Astrocyte of the spinal cord (primary cell): ENCODE results near the gene CYP2A7.
A peak's percentile ranks its signal among the peaks of the same experiment; 100 is the strongest.
"Not testable (repeated sequence)": the region's sequence is repeated elsewhere in the genome, so short reads cannot be mapped to it uniquely, and the experiment has no call there.

Experiments
- DNase-seq: peaks from one replicate; pipeline ENCODE4 v3.0.0; 2011; ENCODE audit warnings: low read depth, low spot score
- H3K4me3 ChIP-seq: 2 replicates; pipeline ENCODE4 v1.5.1; 2011; ENCODE audit warnings: low read depth, mild to moderate bottlenecking, low read length, moderate library complexity
- in situ Hi-C: cut with HindIII; loops from 2 replicates; pipeline ENCODE4 v1.10.0; 2017; ENCODE audit warnings: low sequenced_read_pairs
- TF ChIP-seq, protein P1 (sequence below): IDR thresholded peaks from 2 replicates; pipeline ENCODE4 v1.5.1; 2012; ENCODE audit warnings: low read depth, mild to moderate bottlenecking, low read length, inconsistent platforms

CYP2A7 gene

DNA sequence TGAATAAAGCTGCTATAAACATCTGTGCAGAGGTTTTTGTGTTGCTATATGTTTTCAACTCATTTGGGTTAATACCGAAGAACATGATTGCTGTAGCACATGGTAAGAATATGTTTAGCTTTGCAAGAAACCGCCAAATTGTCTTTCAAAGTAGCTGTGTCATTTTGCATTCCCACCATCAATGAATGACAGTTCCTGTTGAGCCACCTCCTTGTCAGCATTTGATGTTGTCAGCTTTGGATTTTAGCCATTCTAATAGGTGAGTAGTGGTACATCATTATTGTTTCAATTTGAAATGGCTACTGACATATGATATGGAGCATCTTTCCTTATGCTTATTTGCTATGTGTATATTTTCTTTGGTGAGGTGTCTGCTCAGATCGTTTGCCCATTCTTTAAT lies 40.0 kb downstream of the CYP2A7 start:
- H3K4me3 ChIP-seq, in situ Hi-C loops, DNase-seq: not testable (repeated sequence)

DNA sequence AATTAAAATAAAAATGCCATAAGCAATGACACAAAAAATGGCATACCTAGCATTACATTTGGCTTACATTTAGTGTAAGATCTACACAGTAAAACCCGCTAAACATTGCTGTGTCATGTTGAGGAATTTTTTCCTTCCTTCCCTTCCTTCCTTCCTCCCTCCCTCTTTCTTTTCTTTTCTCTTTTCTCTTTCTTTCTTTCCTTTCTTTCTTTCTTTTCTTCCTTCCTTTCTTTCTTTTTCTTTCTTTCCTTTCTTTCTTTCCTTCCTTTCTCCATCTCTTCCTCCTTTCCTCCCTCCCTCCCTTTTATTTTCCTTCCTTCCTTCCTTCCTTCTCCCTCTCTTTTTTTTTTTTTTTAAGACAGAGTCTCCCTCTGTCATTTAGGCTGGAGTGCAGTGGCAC lies 43.6 kb downstream of the CYP2A7 start:
- DNase-seq, in situ Hi-C loops, H3K4me3 ChIP-seq: not testable (repeated sequence)

DNA sequence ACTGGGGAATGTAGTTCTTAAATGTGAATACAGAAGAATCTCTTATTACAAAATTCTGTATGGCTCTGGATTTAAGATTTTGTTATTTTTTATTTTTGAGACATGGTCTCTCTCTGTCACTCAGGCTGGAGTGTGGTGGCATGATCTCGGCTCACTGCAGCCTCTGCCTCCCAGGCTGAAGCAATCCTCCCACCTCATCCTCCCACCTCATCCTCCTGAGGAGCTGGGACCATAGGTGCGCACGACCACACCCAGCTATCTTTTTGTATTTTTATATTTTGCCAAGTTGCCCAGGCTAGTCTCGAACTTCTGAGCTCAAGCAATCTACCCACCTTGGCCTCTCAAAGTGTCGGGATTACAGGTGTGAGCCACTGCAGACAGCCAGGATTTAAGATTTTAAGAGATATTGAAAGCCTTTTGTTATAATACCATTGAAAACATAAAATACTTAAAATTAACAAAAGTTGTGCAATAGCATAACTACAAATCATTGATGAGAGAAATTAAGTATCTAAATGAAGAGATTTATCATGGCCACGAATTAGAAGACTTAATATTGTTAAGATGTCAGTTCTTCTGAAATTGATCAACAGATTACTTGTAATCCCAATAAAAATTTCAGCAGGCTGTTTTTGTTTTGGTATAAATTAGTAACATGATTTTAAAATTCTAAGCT lies 45.1 kb downstream of the CYP2A7 start:
- DNase-seq, result no peak
- in situ Hi-C loops, result no loop called here
- no peak overlapping the region for H3K4me3 ChIP-seq
- TF ChIP-seq, protein P1, sequence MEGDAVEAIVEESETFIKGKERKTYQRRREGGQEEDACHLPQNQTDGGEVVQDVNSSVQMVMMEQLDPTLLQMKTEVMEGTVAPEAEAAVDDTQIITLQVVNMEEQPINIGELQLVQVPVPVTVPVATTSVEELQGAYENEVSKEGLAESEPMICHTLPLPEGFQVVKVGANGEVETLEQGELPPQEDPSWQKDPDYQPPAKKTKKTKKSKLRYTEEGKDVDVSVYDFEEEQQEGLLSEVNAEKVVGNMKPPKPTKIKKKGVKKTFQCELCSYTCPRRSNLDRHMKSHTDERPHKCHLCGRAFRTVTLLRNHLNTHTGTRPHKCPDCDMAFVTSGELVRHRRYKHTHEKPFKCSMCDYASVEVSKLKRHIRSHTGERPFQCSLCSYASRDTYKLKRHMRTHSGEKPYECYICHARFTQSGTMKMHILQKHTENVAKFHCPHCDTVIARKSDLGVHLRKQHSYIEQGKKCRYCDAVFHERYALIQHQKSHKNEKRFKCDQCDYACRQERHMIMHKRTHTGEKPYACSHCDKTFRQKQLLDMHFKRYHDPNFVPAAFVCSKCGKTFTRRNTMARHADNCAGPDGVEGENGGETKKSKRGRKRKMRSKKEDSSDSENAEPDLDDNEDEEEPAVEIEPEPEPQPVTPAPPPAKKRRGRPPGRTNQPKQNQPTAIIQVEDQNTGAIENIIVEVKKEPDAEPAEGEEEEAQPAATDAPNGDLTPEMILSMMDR, result no peak

DNA sequence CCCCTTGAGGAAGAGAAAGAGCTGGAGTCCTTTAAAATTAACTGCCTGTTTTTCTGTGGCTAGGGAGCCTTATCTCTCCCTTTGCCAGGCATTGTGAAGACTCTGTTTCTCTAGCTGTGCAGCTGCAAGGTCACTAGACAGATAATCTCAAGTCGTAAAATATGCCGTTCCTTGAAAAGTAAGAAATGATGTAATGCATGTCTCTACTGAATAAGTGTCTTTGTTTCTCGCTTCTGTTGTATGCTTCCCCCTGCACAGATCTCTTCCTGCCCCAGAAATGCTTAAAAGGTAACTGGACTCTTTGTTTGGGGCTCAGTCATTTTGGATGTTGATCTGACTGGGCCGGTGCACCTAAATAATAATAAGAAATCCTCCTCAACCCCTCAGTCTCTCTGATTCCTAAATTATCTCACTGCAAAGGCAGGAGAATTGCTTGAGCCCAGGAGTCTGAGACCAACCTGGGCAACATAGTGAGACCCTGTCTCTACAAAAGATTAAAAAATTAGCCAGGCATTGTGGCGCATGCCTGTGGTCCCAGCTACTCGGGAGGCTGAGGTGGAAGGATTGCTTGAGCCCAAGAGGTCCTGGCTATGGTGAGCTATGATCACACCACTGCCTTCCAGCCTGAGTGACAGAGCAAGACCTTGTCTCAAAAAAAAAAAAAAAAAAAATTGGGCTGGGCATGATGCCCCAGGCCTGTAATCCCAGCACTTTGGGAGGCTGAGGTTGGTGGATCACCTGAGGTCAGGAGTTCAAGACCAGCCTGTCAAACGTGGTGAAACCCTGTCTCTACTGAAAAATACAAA lies 48.1 kb downstream of the CYP2A7 start:
- in situ Hi-C loops, H3K4me3 ChIP-seq, DNase-seq: not testable (repeated sequence)

DNA sequence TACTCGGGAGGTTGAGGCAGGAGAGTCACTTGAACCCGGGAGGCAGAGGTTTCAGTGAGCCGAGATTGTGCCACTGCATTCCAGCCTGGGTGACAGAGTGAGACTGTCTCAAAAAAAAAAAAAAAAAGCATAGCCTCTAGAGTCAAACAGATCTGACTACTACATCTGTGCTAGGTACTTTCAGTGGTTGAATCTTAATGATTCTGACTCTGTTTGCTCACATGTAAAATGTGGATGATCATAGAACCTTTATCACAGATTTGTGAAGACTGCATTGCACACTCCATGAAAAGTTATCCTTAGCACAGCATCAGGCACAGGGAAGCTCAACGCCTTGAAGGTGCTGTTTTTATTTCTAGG lies 49.6 kb downstream of the CYP2A7 start:
- in situ Hi-C loops, DNase-seq, H3K4me3 ChIP-seq: not testable (repeated sequence)

DNA sequence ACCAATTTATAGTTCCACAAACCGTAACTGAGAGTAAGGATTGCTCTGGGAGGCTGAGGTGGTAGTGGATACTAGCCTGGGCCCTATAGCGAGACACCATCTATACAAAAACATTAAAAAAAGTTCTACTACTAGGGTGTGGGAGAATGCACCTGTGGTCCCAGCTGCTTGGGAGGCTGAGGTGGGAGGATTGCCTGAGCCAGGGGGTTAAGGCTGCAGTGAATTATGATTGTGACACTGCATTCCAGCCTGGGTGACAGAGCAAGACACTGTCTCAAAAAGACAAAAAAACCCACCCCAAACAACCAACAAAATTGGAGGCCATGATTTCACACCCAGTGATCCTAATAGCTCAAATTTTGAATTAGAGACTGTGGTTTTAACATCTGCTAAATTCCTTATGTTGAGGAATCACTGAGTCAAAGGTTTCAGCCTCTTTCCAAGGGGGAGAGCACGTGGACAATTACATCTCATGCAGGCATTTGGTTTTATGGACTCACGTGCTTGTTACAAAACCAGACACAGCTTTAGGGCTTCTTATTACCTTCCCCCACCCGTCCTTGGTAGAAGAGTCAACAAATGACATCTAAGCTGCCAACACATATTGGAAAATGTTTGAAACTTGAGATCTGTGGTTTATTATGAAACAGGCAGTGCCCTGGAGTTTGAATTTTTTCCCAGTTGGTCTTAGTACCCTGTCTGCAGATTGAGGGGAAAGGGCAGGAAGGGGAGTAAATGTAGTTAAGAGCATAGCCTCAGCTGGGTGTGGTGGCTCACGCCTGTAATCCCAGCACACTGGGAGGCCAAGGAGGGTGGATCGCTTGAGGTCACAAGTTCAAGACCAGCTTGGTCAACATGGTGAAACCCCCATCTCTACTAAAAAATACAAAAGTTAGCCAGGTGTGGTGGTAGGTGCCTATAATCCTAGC lies 50.3 kb downstream of the CYP2A7 start:
- in situ Hi-C loops, result no loop called here

DNA sequence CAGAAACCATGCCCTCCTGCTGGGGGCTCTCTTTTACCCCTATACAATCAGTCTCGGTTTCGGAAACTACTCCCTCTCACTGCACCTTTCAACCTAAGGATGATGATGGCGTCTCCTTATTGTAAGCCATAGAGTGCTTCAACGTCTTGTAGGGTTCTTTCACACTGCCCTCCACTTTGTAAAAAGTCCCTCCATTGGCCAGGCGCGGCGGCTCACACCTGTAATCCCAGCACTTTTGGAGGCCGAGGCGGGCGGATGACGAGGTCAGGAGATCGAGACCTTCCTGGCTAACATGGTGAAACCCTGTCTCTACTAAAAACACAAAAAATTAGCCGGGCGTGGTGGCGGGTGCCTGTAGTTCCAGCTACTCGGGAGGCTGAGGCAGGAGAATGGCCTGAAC lies 51.3 kb downstream of the CYP2A7 start:
- DNase-seq, in situ Hi-C loops, H3K4me3 ChIP-seq: not testable (repeated sequence)

More for the DNA sequence above, 50.3 kb downstream of the CYP2A7 start:
- TF ChIP-seq, protein P1, result no peak
- H3K4me3 ChIP-seq, result no peak overlapping the region
- DNase-seq, result peak; percentile 77

DNA sequence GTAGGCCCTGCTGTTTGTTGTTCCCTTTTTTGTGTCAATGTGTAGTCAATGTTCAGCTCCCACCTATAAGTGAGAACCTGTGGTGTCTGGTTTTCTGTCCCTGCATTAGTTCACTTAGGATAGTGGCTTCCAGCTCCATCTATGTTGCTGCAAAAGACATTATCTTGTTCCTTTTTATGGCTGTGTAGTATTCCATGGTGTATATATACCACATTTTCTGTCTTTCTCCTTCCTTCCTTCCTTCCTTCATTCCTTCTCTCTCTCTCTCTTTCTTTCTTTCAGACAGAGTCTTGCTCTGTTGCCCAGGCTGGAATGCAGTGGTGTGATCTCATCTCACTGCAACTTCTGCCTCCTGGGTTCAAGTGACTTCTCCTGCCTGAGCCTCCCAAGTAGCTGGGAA lies 52.8 kb downstream of the CYP2A7 start:
- no peak overlapping the region for H3K4me3 ChIP-seq
- in situ Hi-C loops, result no loop called here
- TF ChIP-seq, protein P1, result no peak
- DNase-seq, result no peak
